ENCODE data around the gene BMP2.

BMP2 gene

DNA sequence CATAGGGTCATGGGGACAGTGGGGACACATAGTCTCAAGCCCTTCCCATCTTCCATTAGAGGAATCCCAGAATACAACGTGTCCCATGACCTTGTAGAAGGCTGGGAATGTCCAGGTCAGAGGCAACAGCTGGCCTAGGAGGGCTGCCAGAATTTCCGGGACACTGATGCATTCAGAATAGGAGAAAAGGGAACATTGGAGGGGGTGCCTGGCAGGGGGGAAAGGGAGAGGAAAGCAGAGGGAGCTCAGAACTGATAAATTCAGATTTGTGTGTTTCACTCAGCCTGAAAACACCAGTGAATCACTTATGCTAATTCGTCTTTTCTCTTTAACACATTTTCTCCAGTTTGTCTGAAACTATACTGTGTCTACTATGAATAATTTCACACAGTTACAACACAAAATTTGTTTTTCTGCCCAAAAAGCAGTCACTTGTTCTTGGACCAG is 35.5 kb upstream of the BMP2 start:
- Mint-ChIP-seq H3K27ac (peak overlapping the region in 1 of 3 experiments; percentile 18), H3K4me1 (peaks cover 15% of the 10 kb centered on the region), H3K27me3 (ENCODE audit: low read depth) (peaks cover 7% of the 10 kb centered on the region), H3K4me3 (no peak overlapping the region), H3K9me3 (peaks cover 3% of the 10 kb centered on the region), H3K36me3 (ENCODE audit: low read depth) (no peaks in the 10 kb centered on the region)
- TF ChIP-seq, protein P1, sequence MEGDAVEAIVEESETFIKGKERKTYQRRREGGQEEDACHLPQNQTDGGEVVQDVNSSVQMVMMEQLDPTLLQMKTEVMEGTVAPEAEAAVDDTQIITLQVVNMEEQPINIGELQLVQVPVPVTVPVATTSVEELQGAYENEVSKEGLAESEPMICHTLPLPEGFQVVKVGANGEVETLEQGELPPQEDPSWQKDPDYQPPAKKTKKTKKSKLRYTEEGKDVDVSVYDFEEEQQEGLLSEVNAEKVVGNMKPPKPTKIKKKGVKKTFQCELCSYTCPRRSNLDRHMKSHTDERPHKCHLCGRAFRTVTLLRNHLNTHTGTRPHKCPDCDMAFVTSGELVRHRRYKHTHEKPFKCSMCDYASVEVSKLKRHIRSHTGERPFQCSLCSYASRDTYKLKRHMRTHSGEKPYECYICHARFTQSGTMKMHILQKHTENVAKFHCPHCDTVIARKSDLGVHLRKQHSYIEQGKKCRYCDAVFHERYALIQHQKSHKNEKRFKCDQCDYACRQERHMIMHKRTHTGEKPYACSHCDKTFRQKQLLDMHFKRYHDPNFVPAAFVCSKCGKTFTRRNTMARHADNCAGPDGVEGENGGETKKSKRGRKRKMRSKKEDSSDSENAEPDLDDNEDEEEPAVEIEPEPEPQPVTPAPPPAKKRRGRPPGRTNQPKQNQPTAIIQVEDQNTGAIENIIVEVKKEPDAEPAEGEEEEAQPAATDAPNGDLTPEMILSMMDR (IDR thresholded peaks at IDR 0.05; ENCODE audit: unreplicated experiment in 3 of 3): no peak

DNA sequence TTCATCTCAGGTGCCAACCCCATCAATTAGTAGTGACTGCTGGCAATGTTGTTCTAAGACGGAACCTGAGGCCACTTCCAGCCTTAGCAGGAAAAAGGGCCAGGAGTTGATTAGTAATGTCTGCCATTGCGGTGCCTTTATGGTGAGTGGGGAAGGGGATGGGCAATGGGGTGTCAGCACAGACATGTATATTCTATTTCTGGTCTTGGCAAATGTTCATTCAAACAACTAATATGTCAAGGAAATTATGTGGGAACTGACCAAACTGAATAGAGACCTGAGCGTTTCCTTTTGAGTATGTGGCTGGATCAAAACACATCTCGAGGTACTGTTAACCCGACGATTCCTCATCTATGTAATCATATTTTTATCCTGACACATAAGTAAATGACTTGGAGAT is 34.6 kb upstream of the BMP2 start:
- Mint-ChIP-seq H3K36me3 (ENCODE audit: low read depth) (no peaks in the 10 kb centered on the region), H3K4me3 (no peak overlapping the region), H3K27me3 (ENCODE audit: low read depth) (peaks cover 7% of the 10 kb centered on the region), H3K27ac (no peak overlapping the region), H3K4me1 (peaks cover 17% of the 10 kb centered on the region), H3K9me3 (peaks cover 3% of the 10 kb centered on the region)
- TF ChIP-seq, protein P1 (IDR thresholded peaks at IDR 0.05; ENCODE audit: unreplicated experiment in 3 of 3): no peak

- TF ChIP-seq, protein P1 (IDR thresholded peaks at IDR 0.05; ENCODE audit: unreplicated experiment in 3 of 3): no peak
- peaks cover 3% of the 10 kb centered on the region for H3K9me3 Mint-ChIP-seq
- H3K27ac Mint-ChIP-seq: no peak overlapping the region
- no peaks in the 10 kb centered on the region for H3K36me3 Mint-ChIP-seq (ENCODE audit: low read depth)
- H3K27me3 Mint-ChIP-seq (ENCODE audit: low read depth): peaks cover 7% of the 10 kb centered on the region
- peaks cover 25% of the 10 kb centered on the region for H3K4me1 Mint-ChIP-seq
- no peak overlapping the region for H3K4me3 Mint-ChIP-seq
Measured at GRCh38 chr20:6733965-6734364, 33.5 kb upstream of the BMP2 start.

DNA sequence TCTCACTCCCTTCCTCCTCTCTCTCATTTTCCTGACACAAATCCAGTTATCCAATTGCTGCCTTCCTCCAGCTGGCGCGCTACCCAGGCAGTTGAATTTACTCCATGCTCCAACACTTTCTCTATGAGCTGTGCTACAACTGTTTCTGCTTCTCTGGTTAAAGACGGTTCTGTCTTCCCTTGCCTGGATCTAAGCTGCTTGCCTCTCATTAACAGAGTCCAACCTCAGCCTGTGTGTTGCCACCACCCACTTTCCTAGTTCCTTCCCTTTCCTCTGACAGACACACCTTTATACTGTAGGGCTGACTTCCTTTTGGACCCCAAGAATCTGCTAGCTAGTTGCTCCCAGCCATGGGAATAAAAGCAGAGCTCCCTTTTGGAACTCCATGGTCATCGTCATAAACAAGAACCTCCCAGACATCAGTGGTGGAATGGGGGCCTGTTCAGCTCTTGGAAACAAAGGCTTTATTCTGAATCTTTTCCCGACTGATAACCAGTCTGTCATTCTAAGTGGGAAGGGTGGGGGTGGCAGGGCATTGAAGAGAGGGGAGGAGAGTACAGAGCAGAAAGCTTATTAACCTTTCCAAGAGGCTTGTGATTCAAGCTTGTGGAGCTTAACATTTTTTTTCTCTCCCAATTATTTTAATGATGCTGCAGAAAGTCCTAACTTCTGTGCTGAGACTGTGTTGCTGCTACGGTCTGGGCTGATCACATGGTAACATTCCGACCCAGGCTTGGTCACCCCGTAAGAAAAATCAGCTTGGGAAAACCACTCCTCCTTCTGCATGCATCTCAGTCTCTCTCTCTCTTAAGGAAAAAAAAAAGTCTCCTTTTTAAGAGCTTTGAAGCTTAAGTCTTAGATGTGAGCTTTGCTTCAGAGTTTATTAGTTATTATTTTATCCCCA is 31.3 kb upstream of the BMP2 start:
- TF ChIP-seq, protein P1 (IDR thresholded peaks at IDR 0.05; ENCODE audit: unreplicated experiment in 3 of 3): no peak
- Mint-ChIP-seq H3K4me1 (peaks cover 39% of the 10 kb centered on the region), H3K27ac (peak overlapping the region; percentile 87 to 94 (median 90)), H3K27me3 (ENCODE audit: low read depth) (peaks cover 11% of the 10 kb centered on the region), H3K4me3 (peak overlapping the region; percentile 19 to 59 (median 30)), H3K36me3 (ENCODE audit: low read depth) (no peaks in the 10 kb centered on the region), H3K9me3 (peaks cover 3% of the 10 kb centered on the region)

DNA sequence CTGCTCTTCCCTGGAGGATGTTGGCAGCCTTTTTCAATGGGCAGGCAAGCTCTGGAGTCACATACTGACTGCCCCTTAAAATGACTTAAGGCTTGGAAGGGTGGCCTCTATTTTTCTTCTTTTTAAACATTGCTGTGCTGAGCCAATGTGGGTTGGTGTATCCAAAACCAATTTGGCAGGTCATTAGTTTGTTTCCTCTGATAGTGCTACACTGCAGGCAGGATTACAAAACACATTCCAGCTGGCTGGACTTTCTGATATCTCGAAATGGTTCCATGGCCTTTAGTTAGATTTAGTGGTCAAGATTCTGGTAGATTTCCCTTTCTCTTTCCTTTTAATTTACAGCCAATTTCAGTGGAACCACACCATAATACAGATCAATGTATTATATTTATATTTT is 28.1 kb upstream of the BMP2 start:
- peaks cover 3% of the 10 kb centered on the region for H3K9me3 Mint-ChIP-seq
- no peak overlapping the region for H3K4me3 Mint-ChIP-seq
- TF ChIP-seq, protein P1 (IDR thresholded peaks at IDR 0.05; ENCODE audit: unreplicated experiment in 3 of 3): no peak
- H3K27ac Mint-ChIP-seq: peak overlapping the region; percentile 57 to 67 (median 59)
- no peaks in the 10 kb centered on the region for H3K36me3 Mint-ChIP-seq (ENCODE audit: low read depth)
- peaks cover 39% of the 10 kb centered on the region for H3K4me1 Mint-ChIP-seq
- H3K27me3 Mint-ChIP-seq (ENCODE audit: low read depth): peaks cover 14% of the 10 kb centered on the region

Measured in nephron (organoid).